K562 (cell line): ENCODE data around the gene SNCG. TPM values are rescaled to one million over a fixed set of nuclear protein-coding genes. Genes with fewer than 3 reads are reported as not detected.
A peak's percentile ranks its signal among the peaks of the same experiment; 100 is the strongest.

Experiments
- ATAC-seq: fragments of 200-7000 bp; cut with Tn5 transposase; 3 replicates; pipeline ENCODE4 v1.9.1; 2020; ENCODE audit warnings: moderate library complexity
- BruUV-seq: library from RNA; stranded (reverse); fragments of 400-500 nt; replicated peaks from 2 replicates; lab custom pipeline; 2021; lab: Mats Ljungman, UMichigan
- CTCF ChIA-PET: fragments of 300-600 bp; formaldehyde crosslinking; extraction: SDS; loops from one replicate; lab custom pipeline; 2021; ENCODE audit warnings: low intra/inter-chr PET ratio; lab: Yijun Ruan, JAX
- POLR2A ChIA-PET: fragments of 300-600, 350-650 bp; sonication (Branson Sonifier 250); formaldehyde crosslinking; extraction: SDS; loops from one replicate; lab custom pipeline; 2021; ENCODE audit warnings: antibody characterized with exemption, inconsistent platforms; lab: Yijun Ruan, JAX
- DNase-seq, 4 experiments: peaks; one replicate each; pipeline versions ENCODE4 v3.0.0 to v3.0.0-alpha.2; 2011 to 2018; ENCODE audit warnings: low spot score in 3 of 4, mixed read lengths in 3 of 4; ENCODE audit errors: extremely low read depth in 1 of 4
- FAIRE-seq: peaks from 2 replicates; lab custom pipeline; 2011; peaks lifted over from hg19 to GRCh38; lab: Jason Lieb, UNC
- H2AFZ ChIP-seq: 2 replicates; pipeline ENCODE4 v1.6.0; 2011; ENCODE audit warnings: low read depth, low read length, control low read depth, inconsistent platforms
- H3K27ac ChIP-seq: fragments of 200-600 bp; 3 replicates; pipeline ENCODE4 v1.8.0; 2011; ENCODE audit warnings: low read depth, mild to moderate bottlenecking, control low read depth, inconsistent platforms, low read length, moderate library complexity, mixed read lengths; ENCODE audit errors: extremely low read depth
- H3K27me3 ChIP-seq, 2 experiments: fragments of 300-600 bp in 1 of 2; 2 replicates in 1 of 2; 3 replicates in 1 of 2; pipeline versions ENCODE4 v1.6.0 to v1.8.0; 2011; ENCODE audit warnings: inconsistent platforms in 2 of 2, low read length in 2 of 2, mild to moderate bottlenecking in 1 of 2, mixed read lengths in 1 of 2, moderate library complexity in 1 of 2; ENCODE audit not compliant: control insufficient read depth in 2 of 2, insufficient read depth in 2 of 2
- H3K36me3 ChIP-seq: fragments of 300-600 bp; 3 replicates; pipeline ENCODE4 v1.8.0; 2011; ENCODE audit warnings: mild to moderate bottlenecking, low read length, inconsistent platforms; ENCODE audit not compliant: control insufficient read depth, insufficient read depth
- H3K4me1 ChIP-seq, 2 experiments: fragments of 200-600 bp in 1 of 2; replicated peaks in 1 of 2; 2 replicates in 1 of 2; 3 replicates in 1 of 2; pipeline versions ENCODE4 v1.5.1 to v1.8.0; 2011; ENCODE audit warnings: inconsistent platforms in 2 of 2, low read length in 2 of 2, mild to moderate bottlenecking in 1 of 2, mixed read lengths in 1 of 2, moderate library complexity in 1 of 2; ENCODE audit not compliant: control insufficient read depth in 2 of 2, insufficient read depth in 2 of 2
- H3K4me2 ChIP-seq: 2 replicates; pipeline ENCODE4 v1.6.1; 2011; ENCODE audit warnings: low read length, control low read depth, inconsistent platforms, mixed read lengths; ENCODE audit not compliant: insufficient read depth
- H3K4me3 ChIP-seq: fragments of 200-600 bp; sonication (generic), shearing (Covaris generic); 2 replicates; pipeline ENCODE4 v1.5.1; 2016; ENCODE audit warnings: control low read depth, inconsistent platforms
- H3K79me2 ChIP-seq: fragments of 200-600 bp; 3 replicates; pipeline ENCODE4 v1.8.0; 2011; ENCODE audit warnings: low read length, inconsistent platforms; ENCODE audit not compliant: control insufficient read depth, insufficient read depth
- H3K9ac ChIP-seq, 2 experiments: 2 replicates each; pipeline versions ENCODE4 v1.6.0 to v1.6.1; 2011; ENCODE audit warnings: low read depth in 2 of 2, low read length in 2 of 2, control low read depth in 1 of 2, inconsistent platforms in 1 of 2, mild to moderate bottlenecking in 1 of 2, mixed read lengths in 1 of 2; ENCODE audit not compliant: insufficient read depth in 1 of 2
- H3K9me1 ChIP-seq: one replicate; pipeline ENCODE4 v1.6.0; 2011; ENCODE audit warnings: inconsistent platforms, mild to moderate bottlenecking, low read length, moderate library complexity; ENCODE audit not compliant: control insufficient read depth, insufficient read depth
- H3K9me3 ChIP-seq: replicated peaks from 2 replicates; pipeline ENCODE4 v1.5.1; 2011; ENCODE audit warnings: low read depth, low read length, inconsistent platforms; ENCODE audit not compliant: control insufficient read depth, insufficient read depth
- H4K20me1 ChIP-seq: replicated peaks from 2 replicates; pipeline ENCODE4 v1.6.1; 2011; ENCODE audit warnings: low read length, inconsistent platforms, mixed read lengths; ENCODE audit not compliant: control insufficient read depth, insufficient read depth
- CBX1 ChIP-seq: sonication (generic); IDR thresholded peaks from 2 replicates; pipeline ENCODE4 v1.6.1; 2016; ENCODE audit warnings: antibody characterized with exemption, low read depth, mild to moderate bottlenecking
- EHMT2 ChIP-seq: fragments of 450-650 bp; IDR thresholded peaks from 2 replicates; pipeline ENCODE4 v1.6.1; 2018; ENCODE audit warnings: antibody characterized with exemption
- ETS2 ChIP-seq: IDR thresholded peaks from 2 replicates; pipeline ENCODE4 v1.6.1; 2016; ENCODE audit warnings: borderline replicate concordance, missing genetic modification characterization, mild to moderate bottlenecking, moderate library complexity, missing compliant biosample characterization; ENCODE audit not compliant: poor library complexity, severe bottlenecking
- GABPB1 ChIP-seq: sonication (generic); formaldehyde crosslinking; IDR thresholded peaks from 2 replicates; pipeline ENCODE4 v1.8.0; 2022; ENCODE audit warnings: mild to moderate bottlenecking, missing genetic modification reagents
- HDAC6 ChIP-seq: IDR thresholded peaks from 2 replicates; pipeline ENCODE4 v1.6.1; 2012; ENCODE audit warnings: low read depth, mild to moderate bottlenecking, control low read depth, inconsistent platforms, low read length, moderate library complexity
- NFIC ChIP-seq: fragments of 450-650 bp; IDR thresholded peaks from 2 replicates; pipeline ENCODE4 v1.6.1; 2017; ENCODE audit warnings: mild to moderate bottlenecking, inconsistent platforms
- ZNF589 ChIP-seq: fragments of 200-800 bp; sonication (Bioruptor generic); IDR thresholded peaks from 2 replicates; pipeline ENCODE4 v1.6.1; 2016; ENCODE audit warnings: low read depth, missing genetic modification characterization, missing compliant biosample characterization
- ZNF695 ChIP-seq: fragments of 450-650 bp; formaldehyde crosslinking; IDR thresholded peaks from 2 replicates; pipeline ENCODE4 v1.4.0; 2020; ENCODE audit warnings: mild to moderate bottlenecking, moderate library complexity
- WGBS: fragments of 100-300 bp; shearing (Covaris generic); methylation state at CpG from one replicate; pipeline ENCODE4 v1.1.6; 2016; ENCODE audit warnings: low coverage, mixed read lengths; ENCODE audit not compliant: insufficient coverage; ENCODE audit errors: missing lambda C conversion rate; 5-methylcytosine and 5-hydroxymethylcytosine counted together
- in situ Hi-C: fragments of 300-500 bp; cut with MboI; formaldehyde crosslinking; loops from 4 replicates; pipeline ENCODE4 v1.15.0; 2018; ENCODE audit warnings: inconsistent platforms, mixed read lengths
- intact Hi-C: fragments of 100-400 bp; cut with micrococcal nuclease; formaldehyde crosslinking; loops from 2 replicates; pipeline ENCODE4 v1.14.2; 2022
- polyA plus RNA-seq, 8 experiments: library from polyadenylated mRNA; depleted of rRNA in 4 of 8; stranded (reverse) in 5 of 8; unstranded in 3 of 8; fragments of >200 nt; fragmentation: Nextera tagmentation in 2 of 8; fragmentation: Illumina TruSeq in 1 of 8; extraction: Ambion mirVana in 2 of 8; extraction: Trizol in 1 of 8; gene quantifications; 2 replicates each; pipeline versions ENCODE4 v1.2.1 to v1.2.3, GENCODE V29; 2011 to 2014; ENCODE audit warnings: inconsistent platforms in 1 of 8, missing spikeins in 1 of 8
- total RNA-seq, 7 experiments: library from RNA; depleted of rRNA in 6 of 7; stranded (reverse); fragments of >200 nt in 6 of 7; fragmentation: Illumina TruSeq in 2 of 7; extraction: Trizol in 2 of 7; gene quantifications; 2 replicates each; pipeline versions ENCODE4 v1.2.1 to v1.2.3, GENCODE V29; 2011 to 2021; ENCODE audit warnings: low replicate concordance in 1 of 7
- TF ChIP-seq, protein P1 (sequence below): sonication (generic); formaldehyde crosslinking; IDR thresholded peaks from 2 replicates; pipeline ENCODE4 v1.8.0; 2022; ENCODE audit warnings: mild to moderate bottlenecking, missing genetic modification reagents, borderline replicate concordance
- TF ChIP-seq, protein P2 (sequence below), 2 experiments: fragments of 150-350 bp in 1 of 2; IDR thresholded peaks; 2 replicates each; pipeline ENCODE4 v1.6.1; 2012 to 2016; ENCODE audit warnings: low read depth in 2 of 2, low read length in 2 of 2, mild to moderate bottlenecking in 1 of 2, moderate library complexity in 1 of 2

The SNCG gene
- total and polyA plus RNA-seq, 9 of the 15 experiments (the other 6 are each of a cell fraction or from before 2014, with no cell fraction given) = 9.8 to 146 (median 93.6) TPM

DNA sequence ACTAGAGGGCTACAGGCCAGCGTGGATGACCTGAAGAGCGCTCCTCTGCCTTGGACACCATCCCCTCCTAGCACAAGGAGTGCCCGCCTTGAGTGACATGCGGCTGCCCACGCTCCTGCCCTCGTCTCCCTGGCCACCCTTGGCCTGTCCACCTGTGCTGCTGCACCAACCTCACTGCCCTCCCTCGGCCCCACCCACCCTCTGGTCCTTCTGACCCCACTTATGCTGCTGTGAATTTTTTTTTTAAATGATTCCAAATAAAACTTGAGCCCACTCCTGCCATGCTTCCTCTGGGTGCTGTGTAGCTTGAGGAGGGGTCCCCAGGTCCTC is 4.5 kb downstream of the SNCG start:
- no peaks in the 10 kb centered on the region for H3K9me1 ChIP-seq
- no peak for TF ChIP-seq ETS2 (tag)
- TF ChIP-seq, protein P1, sequence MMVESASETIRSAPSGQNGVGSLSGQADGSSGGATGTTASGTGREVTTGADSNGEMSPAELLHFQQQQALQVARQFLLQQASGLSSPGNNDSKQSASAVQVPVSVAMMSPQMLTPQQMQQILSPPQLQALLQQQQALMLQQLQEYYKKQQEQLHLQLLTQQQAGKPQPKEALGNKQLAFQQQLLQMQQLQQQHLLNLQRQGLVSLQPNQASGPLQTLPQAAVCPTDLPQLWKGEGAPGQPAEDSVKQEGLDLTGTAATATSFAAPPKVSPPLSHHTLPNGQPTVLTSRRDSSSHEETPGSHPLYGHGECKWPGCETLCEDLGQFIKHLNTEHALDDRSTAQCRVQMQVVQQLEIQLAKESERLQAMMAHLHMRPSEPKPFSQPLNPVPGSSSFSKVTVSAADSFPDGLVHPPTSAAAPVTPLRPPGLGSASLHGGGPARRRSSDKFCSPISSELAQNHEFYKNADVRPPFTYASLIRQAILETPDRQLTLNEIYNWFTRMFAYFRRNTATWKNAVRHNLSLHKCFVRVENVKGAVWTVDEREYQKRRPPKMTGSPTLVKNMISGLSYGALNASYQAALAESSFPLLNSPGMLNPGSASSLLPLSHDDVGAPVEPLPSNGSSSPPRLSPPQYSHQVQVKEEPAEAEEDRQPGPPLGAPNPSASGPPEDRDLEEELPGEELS (CRISPR knock-in tag) = no peak
- no peak for TF ChIP-seq NFIC
- no peak for TF ChIP-seq EHMT2
- no peak for TF ChIP-seq ZNF695 (CRISPR knock-in tag)
- no peak for TF ChIP-seq CBX1
- TF ChIP-seq, protein P2, sequence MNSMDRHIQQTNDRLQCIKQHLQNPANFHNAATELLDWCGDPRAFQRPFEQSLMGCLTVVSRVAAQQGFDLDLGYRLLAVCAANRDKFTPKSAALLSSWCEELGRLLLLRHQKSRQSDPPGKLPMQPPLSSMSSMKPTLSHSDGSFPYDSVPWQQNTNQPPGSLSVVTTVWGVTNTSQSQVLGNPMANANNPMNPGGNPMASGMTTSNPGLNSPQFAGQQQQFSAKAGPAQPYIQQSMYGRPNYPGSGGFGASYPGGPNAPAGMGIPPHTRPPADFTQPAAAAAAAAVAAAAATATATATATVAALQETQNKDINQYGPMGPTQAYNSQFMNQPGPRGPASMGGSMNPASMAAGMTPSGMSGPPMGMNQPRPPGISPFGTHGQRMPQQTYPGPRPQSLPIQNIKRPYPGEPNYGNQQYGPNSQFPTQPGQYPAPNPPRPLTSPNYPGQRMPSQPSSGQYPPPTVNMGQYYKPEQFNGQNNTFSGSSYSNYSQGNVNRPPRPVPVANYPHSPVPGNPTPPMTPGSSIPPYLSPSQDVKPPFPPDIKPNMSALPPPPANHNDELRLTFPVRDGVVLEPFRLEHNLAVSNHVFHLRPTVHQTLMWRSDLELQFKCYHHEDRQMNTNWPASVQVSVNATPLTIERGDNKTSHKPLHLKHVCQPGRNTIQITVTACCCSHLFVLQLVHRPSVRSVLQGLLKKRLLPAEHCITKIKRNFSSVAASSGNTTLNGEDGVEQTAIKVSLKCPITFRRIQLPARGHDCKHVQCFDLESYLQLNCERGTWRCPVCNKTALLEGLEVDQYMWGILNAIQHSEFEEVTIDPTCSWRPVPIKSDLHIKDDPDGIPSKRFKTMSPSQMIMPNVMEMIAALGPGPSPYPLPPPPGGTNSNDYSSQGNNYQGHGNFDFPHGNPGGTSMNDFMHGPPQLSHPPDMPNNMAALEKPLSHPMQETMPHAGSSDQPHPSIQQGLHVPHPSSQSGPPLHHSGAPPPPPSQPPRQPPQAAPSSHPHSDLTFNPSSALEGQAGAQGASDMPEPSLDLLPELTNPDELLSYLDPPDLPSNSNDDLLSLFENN (IDR thresholded peaks at IDR 0.05; ENCODE audit: low read depth in 2 of 2, low read length in 2 of 2) = no peak
- no peak for TF ChIP-seq GABPB1 (CRISPR knock-in tag)
- no peak for TF ChIP-seq ZNF589 (CRISPR knock-in tag)
- no peak for TF ChIP-seq HDAC6
- intact Hi-C loops = no loop called here
- ChIA-PET POLR2A (no interaction called here), CTCF (no interaction called here)
- FAIRE-seq = no peak
- H3K4me2 ChIP-seq = no peak overlapping the region
- peaks cover 4% of the 10 kb centered on the region; the same call in 2 of the 3 replicates for H3K36me3 ChIP-seq
- no TSS peak for BruUV-seq
- H3K27me3 ChIP-seq = no peaks in the 10 kb centered on the region
- no peak for ATAC-seq
- H4K20me1 ChIP-seq = no peaks in the 10 kb centered on the region
- H3K9ac ChIP-seq = peak overlapping the region in 1 of 2 experiments; percentile 20; a peak in 1 of 4 replicates
- no peak overlapping the region for H3K27ac ChIP-seq
- no peaks in the 10 kb centered on the region for H3K9me3 ChIP-seq
- peaks cover 36 to 68% of the 10 kb centered on the region in 2 experiments for H3K4me1 ChIP-seq
- DNase-seq = no peak
- peaks cover 17% of the 10 kb centered on the region; the same call in 2 of the 3 replicates for H3K79me2 ChIP-seq
- no peak overlapping the region for H3K4me3 ChIP-seq
- no peak overlapping the region for H2AFZ ChIP-seq
- WGBS = 61% methylated on average over 2 of the region's 7 CpGs
- in situ Hi-C loops = no loop called here
